HG03520 (cell line): Measurements from ENCODE around the gene PI4KA.

ENCODE experiments used
- ATAC-seq: cut with Tn5 transposase; IDR thresholded peaks from one replicate; pipeline ENCODE4 v1.9.1; 2021; ENCODE audit warnings: mild to moderate bottlenecking, moderate library complexity; ENCODE audit not compliant: unreplicated experiment

The PI4KA gene

DNA sequence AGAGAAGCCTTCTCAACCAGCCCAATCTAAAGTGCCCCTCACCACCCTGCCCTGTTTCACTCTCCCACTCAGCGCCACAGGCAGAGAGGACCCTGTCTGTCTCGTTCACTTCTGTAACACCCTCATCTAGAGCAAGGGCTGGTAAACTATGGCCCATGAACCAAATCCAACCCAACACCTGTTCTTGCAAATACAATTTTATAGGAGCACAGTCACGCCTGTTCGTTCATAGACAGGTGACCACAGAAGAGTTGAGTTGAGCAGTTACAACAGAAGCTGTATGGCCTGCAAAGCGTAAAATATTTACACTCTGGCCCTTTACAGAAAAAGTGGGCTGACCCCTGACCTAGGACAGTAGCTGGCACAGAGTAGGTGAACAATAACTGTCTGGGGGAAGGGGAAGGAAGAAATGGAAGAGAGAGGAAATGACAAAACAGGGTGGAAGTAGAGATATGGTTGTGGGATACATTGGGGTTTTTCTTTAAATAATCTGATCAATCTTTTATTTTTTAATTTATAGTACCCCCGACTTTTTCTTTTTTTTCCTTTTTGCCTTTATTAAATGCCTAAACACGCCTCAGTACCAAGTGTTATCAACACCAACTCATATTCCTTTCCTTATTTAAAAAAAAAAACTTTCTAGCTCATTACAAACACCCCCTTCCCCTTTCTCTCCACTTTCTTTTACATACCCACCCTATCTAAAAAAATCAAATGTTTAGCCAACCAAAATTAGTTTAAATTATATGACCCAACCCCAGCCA, 63.8 kb downstream of the PI4KA start:
- ATAC-seq, result no peak

DNA sequence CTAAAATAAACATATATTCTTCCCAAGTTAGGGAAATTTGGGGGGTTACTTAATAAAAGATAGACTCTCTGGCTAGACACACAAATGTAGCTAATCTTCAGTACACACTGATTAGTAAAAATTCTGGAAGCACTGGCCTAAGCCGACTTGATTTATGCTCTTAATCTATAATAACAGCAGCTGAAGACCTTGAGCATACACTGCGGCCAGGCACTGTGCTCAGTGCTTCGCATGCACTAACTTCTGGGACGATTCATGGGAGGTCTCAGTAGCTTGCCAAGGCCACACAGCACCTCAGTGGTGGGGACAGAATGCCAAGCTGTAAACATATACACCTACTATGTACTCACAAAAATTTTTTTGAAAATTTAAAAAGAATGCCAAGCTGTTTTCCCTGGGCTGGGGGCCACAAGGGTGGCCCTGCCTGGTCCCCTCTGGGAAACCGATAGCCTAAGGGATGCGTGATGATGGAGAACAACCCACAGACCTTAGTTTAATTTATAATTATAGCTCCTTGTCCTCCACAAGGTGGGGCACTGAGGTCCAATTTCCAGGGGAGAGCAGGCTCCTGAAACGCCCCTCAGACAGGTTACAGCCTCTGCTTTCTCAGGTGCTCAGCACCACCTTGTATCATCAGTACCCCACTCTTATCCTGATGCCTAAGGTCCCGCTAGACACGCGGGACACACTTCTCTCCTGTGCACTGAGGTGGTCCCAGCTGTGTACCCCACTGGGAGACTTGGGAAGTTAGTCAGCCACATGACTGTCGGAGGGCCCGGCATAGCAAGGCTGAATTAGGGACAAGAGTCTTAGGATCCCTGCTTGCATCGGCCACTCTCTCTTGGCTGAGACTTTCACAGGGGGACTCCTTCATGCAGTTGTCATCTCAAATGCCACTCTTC, 64.6 kb downstream of the PI4KA start:
- no peak for ATAC-seq

DNA sequence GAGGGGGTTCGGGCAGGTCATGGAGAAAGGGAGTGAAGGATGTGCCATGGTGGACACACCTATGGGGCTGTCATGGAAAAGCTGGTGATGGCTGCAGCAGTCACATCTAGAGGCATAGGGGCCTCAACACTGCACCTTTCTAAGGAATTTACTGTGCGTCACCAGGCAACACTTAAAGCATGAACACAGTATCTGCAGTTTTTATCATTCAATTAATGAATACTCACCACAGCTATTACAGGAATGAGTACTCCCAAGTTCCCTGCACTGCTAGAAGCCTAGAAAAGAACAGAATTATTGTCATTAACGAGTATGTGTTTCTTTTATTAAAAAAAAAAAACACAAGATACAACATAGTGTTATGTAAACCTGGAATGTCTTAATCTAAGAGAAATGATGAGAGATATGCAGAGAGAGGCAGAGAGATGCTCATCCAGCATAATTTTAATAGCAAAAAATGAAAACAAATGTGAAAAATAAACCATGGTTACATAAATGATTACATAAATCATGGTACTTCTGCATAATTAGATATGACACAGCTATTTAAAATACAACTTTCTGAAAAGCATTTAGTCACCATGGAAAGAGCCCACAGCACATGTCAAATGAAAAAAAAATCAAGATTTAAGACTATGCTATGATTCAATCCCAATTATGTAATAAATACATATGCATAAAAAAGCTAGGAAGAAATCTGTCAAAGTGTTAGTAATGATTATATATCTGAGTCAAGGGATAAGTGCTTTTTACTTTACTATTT, 65.5 kb downstream of the PI4KA start:
- no peak for ATAC-seq

DNA sequence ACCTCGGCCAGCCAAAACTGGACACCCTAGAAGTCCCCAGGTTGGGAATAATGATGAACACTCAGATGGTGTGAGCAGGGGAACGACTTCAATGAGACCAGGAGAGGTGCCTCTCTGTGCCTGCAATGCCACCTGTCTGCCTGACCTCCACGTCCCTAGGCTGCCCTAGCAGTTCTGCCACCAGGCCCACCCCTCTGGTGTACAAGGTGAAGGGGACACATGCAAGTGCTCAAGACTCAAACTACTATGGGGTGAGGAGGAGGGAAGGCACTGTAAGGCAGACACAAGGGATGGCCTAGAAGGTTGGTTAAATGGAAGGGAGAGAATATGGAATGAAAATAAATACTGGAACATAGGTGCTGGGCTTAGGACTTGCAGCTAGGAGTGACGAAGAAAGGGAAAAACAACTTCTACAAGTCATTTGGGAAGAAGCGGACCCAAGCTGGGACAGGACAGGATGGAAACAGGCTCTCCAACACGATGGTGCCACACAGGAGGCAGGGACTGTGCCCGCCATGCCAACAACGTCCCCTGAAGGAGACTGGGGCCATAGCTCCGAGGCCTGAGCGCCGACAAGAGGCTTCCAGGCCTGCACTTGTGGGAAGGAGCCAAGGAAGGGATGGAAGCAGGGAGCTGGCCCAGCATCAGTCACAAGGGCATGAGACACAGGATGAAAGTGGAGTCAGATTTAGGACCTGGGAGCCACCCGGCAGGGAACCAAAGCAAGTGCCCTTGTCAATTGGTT, 66.2 kb downstream of the PI4KA start:
- no peak for ATAC-seq

DNA sequence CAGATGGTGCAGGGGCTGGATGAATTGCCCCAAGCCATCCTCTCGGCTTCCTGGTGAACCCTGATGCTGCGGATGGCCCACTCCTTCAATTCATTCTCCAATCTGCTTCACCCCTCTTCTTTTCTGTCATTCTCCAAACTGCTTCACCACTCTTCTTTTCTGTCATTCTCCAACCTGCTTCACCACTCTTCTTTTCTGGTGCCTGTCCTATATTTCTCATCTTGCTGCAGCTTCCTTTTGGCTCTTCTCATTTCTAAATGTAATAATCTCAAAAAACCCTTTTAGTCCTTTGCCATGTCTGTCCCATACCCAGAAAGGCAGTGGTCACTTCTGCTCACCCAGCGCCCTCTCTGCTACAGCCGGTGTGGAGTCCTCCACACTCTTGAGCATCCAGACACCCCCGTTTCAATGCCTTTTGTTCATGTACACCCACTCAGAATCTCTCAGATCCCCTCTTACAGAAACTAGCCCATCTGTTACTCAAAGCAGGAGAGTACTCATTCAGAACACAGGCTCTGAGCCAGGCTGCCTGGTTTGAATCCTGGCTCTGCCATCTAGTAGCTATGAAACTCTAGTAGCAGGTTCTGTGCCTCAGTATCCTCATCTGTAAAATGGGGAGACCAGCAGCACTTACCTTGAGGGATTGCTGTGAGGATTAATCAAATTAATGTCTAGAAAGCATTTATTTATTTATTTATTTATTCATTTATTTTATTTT, 69.8 kb downstream of the PI4KA start:
- no peak for ATAC-seq

DNA sequence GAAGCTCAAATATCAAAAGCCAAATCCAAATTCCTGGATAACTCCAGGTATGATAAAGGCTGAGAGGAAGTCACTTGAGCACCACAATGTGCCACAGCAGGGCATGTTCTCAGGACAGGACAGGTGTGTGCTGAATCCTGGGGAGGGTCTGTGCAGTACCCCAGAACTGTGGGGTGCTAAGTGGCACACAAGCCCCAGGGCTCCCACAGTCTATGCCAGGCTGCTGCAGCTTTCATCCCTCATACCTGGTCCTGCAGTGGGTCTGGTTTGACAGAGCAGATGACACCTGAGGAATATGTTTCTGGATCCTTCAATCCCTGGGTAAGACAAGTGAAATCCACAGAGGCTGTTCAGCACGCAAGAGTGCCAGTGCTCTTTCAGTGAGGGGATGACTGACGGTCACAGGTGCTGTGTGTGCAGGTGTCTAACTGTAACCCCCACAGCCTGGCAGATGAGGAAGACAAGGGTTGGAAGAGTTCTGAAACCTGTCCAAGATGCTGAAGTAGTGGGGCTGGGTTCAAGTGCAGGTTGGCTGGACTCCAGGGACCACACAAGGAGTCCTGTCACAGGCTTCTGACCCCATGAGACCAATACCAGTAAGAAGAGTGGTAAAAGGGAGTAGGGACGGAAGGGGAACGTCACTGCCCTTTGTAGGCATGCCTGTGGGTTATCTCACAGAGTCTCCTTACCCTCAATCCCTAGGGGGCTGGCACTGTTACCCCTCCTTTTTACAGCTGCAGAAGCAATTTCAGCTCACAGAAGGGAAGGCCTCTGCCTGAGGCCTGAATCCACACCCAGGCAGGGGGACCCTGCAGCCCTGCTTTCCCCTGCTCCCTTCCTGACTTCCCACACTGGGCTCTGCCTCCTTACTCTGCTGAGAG, 70.6 kb downstream of the PI4KA start:
- no peak for ATAC-seq

DNA sequence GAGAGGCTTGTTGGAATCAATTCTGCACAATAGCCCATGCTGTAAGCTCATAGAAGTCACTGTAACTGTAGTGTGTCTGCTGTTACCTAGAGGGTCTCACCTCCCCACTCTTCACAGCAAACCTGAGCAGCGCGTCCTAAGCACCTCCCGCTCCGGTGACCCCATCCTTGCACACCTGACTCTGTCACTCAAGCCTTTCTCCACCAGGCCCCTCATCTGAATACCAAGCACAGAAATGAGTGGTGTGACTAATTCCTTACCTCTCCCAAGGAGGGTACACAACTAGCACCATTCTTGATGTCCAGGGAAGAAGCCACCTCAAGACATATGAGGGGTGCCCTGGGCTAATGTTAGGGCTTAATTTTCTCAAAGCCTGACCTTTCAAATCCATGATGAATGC, 71.4 kb downstream of the PI4KA start:
- no peak for ATAC-seq

DNA sequence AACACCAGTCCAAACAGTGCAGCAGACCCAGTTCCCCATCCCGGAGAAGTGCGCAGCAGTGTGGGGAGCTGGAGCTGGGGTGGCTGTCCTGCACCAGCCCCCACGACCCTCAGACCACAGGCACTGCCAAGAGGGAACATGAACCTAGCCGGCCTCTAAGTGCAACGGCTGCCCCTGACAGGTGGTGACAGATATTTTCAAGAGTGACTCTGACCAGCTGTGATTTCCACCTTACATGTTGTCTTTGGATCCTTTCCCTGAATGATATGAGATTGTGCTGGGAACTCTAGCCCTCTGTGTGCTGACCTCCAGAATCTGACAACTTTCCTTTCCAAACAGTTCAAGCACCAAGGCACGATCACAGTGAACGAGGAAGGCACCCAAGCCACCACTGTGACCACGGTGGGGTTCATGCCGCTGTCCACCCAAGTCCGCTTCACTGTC, 72.1 kb downstream of the PI4KA start:
- ATAC-seq, result no peak

DNA sequence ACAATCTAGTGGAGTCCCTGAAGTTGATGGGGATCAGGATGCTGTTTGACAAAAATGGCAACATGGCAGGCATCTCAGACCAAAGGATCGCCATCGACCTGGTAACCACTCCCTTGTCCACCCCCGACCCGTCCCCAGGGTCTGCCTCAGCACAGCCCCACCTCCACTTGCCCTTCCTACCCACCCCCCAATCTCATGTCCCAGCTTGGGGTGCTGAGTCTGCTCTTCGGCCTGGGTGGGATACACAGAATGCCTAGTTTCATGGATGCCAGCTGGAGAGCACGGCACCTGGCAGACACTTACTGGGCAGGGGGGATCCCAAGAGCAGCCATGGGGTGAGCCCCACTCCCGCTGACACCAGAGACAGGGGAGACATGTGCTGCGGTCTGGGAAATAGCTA, 72.6 kb downstream of the PI4KA start:
- no peak for ATAC-seq

DNA sequence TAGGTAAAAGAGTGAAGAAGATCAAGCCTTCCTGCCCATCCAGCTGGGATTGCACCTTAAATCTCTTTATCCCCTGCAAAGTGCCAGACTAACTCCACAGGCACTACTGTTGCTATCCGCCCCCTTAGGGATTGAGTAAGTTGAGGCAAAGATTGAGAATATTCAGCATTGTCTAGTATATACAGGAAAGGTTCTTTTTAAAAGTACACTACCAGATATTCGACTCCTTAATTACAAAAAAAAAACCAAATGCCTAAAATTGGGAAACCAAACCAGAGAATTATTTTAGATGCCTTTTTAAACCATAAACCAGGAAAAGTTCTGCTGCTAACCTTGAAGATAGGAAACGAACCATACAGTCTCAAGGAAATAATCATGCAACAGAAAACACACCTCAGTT, 73.2 kb downstream of the PI4KA start:
- no peak for ATAC-seq

DNA sequence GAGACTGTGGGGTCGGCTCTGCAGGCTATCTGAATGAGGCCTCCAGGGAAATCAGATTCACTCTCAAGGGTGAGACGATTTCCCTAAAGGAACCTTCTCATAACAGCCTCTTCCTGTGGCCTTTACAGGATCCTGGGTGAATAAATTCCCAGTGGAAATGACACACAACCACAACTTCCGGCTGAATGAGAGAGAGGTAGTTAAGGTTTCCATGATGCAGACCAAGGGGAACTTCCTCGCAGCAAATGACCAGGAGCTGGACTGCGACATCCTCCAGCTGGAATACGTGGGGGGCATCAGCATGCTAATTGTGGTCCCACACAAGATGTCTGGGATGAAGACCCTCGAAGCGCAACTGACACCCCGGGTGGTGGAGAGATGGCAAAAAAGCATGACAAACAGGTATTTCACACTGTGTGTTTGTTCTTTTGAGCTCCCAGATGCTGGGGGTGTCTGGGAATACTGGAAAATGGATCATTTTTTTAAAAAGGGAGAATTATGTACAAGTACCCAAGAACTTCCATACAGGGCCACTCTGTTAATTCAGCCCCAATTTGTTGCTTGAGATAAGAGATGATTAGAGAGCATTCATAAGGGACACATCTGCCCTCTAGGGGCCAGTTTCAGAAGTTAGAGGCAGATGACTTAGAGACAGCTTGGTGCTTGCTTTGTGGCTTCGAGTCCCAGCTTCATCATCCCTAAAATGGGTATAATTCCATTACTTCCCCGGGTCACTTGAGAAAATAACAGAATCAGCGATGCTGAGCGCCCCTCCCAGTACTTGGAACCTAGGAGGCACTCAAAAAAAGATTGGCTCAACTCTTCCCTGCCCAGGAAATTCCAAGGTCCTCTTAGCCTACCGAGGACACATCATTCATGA, 74.5 kb downstream of the PI4KA start:
- no peak for ATAC-seq

DNA sequence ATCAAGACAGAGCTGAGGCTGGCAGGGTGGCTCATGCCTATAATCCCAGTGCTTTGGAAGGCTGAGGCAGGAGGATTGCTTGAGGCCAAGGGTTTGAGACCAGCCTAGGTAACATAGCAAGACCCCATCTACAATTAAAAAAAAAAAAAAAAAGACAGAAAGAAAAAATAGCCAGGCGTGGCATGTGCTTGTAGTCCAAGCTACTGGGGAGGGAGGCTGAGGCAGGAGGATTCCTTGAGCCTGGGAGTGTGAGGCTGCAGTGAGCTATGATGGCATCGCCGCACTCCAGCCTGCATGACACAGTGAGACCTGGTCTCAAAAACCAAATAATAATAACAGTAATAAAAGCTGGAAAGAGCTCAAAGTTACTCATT, 75.3 kb downstream of the PI4KA start:
- no peak for ATAC-seq

DNA sequence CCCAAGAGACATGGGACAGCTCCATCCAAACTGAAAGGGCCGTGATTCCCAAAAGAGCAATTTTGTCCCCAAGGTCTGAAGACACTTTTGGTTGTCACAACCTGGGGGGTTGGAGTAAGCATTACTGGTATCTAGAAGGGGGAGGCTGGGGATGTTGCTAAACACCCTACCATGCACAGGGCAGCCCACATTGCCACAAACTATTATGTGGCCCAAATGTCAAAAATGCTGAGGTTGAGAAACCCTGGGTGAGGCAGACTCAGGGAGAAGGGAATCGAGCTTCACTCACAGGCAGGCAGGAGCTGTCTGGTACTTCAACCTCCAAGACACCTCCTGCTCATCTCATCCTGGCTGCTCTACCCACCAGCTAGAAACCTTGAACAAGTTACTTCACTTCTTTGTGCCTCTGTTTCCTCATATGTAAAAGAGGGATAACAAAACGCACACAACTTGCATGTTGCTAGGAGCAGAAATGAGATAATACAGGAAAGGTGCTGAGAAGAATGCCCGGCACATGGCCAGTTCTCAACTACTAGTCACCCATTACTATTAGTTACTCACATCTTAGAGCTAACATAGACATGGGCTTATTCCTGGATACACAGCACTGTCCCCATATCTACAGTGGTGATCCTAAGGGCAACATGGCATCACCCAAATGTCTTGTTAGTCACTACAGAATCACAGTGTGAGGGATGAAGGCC, 75.9 kb downstream of the PI4KA start:
- ATAC-seq, result no peak

DNA sequence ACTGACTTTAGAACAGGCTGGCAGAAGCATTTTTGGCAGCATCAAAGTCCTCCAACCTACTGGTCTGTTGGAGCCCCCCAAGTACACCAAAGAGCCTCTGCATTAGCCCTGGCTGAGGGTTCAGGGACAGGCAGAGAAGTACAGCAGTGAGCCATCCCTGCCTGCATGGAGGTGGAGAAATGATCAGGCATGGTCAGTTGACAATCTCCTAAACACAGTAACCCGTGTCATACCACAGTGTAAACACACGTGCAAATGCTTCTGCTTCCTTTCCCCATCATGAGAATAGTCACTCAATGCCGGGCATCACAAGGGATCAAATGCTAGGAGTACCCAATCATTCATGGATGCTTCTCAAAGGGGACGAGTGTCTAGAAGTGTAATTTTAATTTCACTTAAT, 76.5 kb downstream of the PI4KA start:
- no peak for ATAC-seq

DNA sequence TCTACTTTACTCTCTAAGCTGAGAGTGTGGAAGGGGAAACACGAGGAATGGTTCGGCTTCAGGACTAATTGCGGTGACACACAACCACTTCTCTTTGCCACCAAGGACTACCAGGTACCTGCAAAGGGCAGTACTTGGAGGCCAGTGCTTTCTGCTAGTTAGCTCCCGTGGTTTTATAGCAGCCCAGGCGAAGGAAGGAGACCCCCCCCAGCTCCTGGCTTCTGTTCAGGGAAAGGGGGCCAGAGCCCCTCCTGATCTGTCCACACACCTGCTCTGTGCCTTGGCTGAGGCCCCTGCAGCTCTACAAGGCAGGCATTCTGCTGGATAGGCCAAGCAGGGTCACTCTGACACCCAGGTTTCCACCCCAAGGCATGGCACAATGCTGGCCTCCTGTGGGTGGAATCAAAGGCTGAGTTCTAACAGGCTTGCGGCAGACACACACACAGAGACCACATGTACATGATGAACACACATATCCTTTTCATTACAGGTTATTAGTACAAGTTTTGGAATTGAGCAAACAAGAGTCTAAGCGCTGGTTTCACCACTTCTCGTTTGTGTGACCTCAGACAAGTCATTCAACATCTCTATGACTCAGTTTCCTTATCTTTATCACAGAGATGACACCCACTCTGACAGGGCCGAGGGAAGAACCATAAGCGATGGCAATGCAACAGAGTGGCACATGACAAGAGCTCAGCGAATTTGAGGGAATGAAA, 77.2 kb downstream of the PI4KA start:
- ATAC-seq, result no peak

DNA sequence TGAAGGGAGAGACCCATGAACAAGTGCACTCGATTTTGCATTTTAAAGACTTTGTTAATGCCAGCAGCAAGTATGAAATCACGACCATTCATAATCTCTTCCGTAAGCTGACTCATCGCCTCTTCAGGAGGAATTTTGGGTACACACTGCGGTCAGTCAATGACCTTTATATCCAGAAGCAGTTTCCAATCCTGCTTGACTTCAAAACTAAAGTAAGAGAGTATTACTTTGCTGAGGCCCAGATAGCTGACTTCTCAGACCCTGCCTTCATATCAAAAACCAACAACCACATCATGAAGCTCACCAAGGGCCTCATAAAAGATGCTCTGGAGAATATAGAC, 78.8 kb downstream of the PI4KA start:
- no peak for ATAC-seq
